Gastrocnemius medialis (tissue), 4 donors: ENCODE results near the gene PTGIS. TPM values are rescaled to one million over a fixed set of nuclear protein-coding genes. Genes with fewer than 3 reads are reported as not detected.

Source experiments
- ATAC-seq, 2 donors: fragments of 150-250 bp; one replicate each; pipeline ENCODE4 v1.9.1; 2016
- DNase-seq, 2 donors: peaks; one replicate each; pipeline ENCODE4 v3.0.0-alpha.2; 2019
- H3K27ac ChIP-seq, 4 donors: fragments of 200-600 bp; sonication (generic); 1 replicate in 1 of 4; 2 replicates in 3 of 4; pipeline ENCODE4 v1.5.1; 2016 to 2018; ENCODE audit warnings: mild to moderate bottlenecking in 2 of 4, moderate library complexity in 1 of 4
- H3K27me3 ChIP-seq, 3 donors: fragments of 200-600 bp; sonication (generic) in 2 of 3; 1 replicate in 1 of 3; 2 replicates in 2 of 3; pipeline versions ENCODE4 v1.5.1 to v1.6.0; 2016 to 2019; ENCODE audit warnings: mild to moderate bottlenecking in 1 of 3, moderate library complexity in 1 of 3
- H3K36me3 ChIP-seq, 2 donors: fragments of 200-600 bp; sonication (generic) in 1 of 2; one replicate each; pipeline ENCODE4 v1.5.1; 2017 to 2018
- H3K4me1 ChIP-seq, 2 donors: fragments of 200-600 bp; sonication (generic) in 1 of 2; one replicate each; pipeline ENCODE4 v1.5.1; 2016 to 2017; ENCODE audit warnings: mild to moderate bottlenecking in 2 of 2
- H3K4me3 ChIP-seq, 4 donors: fragments of 200-600 bp; sonication (generic) in 3 of 4; 1 replicate in 1 of 4; 2 replicates in 3 of 4; pipeline ENCODE4 v1.5.1; 2016 to 2019; ENCODE audit warnings: mild to moderate bottlenecking in 2 of 4
- H3K9me3 ChIP-seq, 3 donors: fragments of 200-600 bp; sonication (generic) in 2 of 3; 1 replicate in 1 of 3; 2 replicates in 2 of 3; pipeline ENCODE4 v1.5.1; 2016 to 2019
- CTCF ChIP-seq, 5 experiments: fragments of 450-650 bp in 3 of 5; fragments of 200-600 bp in 2 of 5; sonication (generic) in 2 of 5; IDR thresholded peaks in 4 of 5; conservative IDR thresholded peaks in 1 of 5; 1 replicate in 4 of 5; 2 replicates in 1 of 5; pipeline ENCODE4 v1.5.1; 2016 to 2019; ENCODE audit warnings: antibody characterized with exemption in 5 of 5, mild to moderate bottlenecking in 3 of 5, moderate library complexity in 3 of 5
- POLR2A ChIP-seq, 2 donors: fragments of 450-650 bp; IDR thresholded peaks; one replicate each; pipeline ENCODE4 v1.6.1; 2017; ENCODE audit warnings: antibody characterized with exemption in 2 of 2, mild to moderate bottlenecking in 2 of 2, moderate library complexity in 2 of 2
- in situ Hi-C, 4 donors: fragments of 200-750 bp; cut with MboI; loops; one replicate each; pipeline versions ENCODE4 v1.15.0 to v1.8.0; 2017; ENCODE audit warnings: low sequenced_read_pairs in 4 of 4
- intact Hi-C: fragments of 100-400 bp; cut with DNase I; formaldehyde crosslinking; loops from one replicate; pipeline ENCODE4 v1.15.1; 2023; ENCODE audit warnings: low total_unique reads
- total RNA-seq, 4 donors: library from RNA; depleted of rRNA; stranded (reverse); fragments of >200 nt; gene quantifications; one replicate each; pipeline versions ENCODE4 v1.1.0 to v1.2.3, GENCODE V29; 2016

PTGIS gene
- total RNA-seq, 4 donors from 2014 or later = 4.5 to 13.1 (median 9.5) TPM

GRCh38 chr20:49571553-49571835 is 3.6 kb upstream of the PTGIS start:
- Histone ChIP-seq H3K27me3 (peaks cover 11 to 28% (median 23%) of the 10 kb centered on the region in 3 donors), H3K4me3 (no peak overlapping the region), H3K4me1 (peaks cover 0 to 5% of the 10 kb centered on the region in 2 donors), H3K9me3 (no peaks in the 10 kb centered on the region), H3K27ac (no peak overlapping the region), H3K36me3 (no peaks in the 10 kb centered on the region)
- intact Hi-C loops = no loop called here
- DNase-seq (no peak), ATAC-seq (no peak)
- TF ChIP-seq POLR2A (IDR thresholded peaks at IDR 0.05) (no peak), CTCF (IDR thresholded peaks at IDR 0.05 in 4 of 5, conservative IDR thresholded peaks at IDR 0.05 in 1 of 5) (no peak)
- in situ Hi-C loops = no loop called here

GRCh38 chr20:49570828-49571552 is 3.1 kb upstream of the PTGIS start:
- TF ChIP-seq CTCF (IDR thresholded peaks at IDR 0.05 in 4 of 5, conservative IDR thresholded peaks at IDR 0.05 in 1 of 5) (no peak), POLR2A (IDR thresholded peaks at IDR 0.05) (no peak)
- intact Hi-C loops = no loop called here

DNA sequence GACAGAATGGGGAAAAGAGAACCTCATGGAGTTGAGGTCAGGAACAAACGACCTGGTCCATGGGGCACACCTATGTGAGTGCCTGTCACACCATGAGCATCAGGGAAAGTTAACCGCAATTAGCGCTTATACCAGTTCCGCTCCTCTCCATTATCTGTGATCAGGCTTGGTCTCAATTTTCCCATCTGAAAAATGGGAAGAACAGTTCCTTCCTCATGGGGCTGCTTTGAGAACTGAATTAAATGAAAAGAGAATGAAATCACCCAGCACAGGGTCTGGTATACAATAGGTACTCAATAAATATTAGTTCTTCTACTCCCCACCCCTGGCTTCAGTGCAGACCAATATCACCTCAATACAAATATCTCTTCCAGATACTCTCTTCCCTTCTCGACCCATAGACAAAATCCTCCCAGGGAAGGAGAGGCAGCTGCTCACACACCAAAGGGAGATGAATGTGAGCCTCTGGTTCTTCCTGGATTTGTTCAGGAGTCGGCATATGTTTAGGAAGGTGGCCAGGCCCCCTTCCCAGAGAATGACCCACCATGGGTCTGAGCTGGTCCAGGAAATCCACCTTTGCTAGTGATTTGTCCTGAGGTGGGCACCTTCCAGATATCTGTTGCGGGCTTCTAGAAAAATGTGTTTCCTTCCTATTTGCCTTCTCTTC is 2.4 kb upstream of the PTGIS start:
- ATAC-seq (no peak), DNase-seq (no peak)
- Histone ChIP-seq H3K4me1 (peaks cover 0 to under 1% of the 10 kb centered on the region in 2 donors), H3K9me3 (no peaks in the 10 kb centered on the region), H3K36me3 (no peaks in the 10 kb centered on the region), H3K27ac (no peak overlapping the region), H3K4me3 (no peak overlapping the region), H3K27me3 (peaks cover 11 to 28% (median 23%) of the 10 kb centered on the region in 3 donors)
- intact Hi-C loops (no loop called here), in situ Hi-C loops (no loop called here)
- no peak for TF ChIP-seq POLR2A (IDR thresholded peaks at IDR 0.05)
- TF ChIP-seq CTCF (IDR thresholded peaks at IDR 0.05 in 4 of 5, conservative IDR thresholded peaks at IDR 0.05 in 1 of 5) = no peak

More at GRCh38 chr20:49570828-49571552, 3.1 kb upstream of the PTGIS start:
- Histone ChIP-seq H3K36me3 (no peaks in the 10 kb centered on the region), H3K27ac (no peak overlapping the region), H3K4me3 (no peak overlapping the region), H3K27me3 (peaks cover 11 to 28% (median 23%) of the 10 kb centered on the region in 3 donors), H3K9me3 (no peaks in the 10 kb centered on the region), H3K4me1 (peaks cover 0 to 5% of the 10 kb centered on the region in 2 donors)
- in situ Hi-C loops = no loop called here
- DNase-seq (no peak), ATAC-seq (no peak)

- H3K27ac ChIP-seq = no peak overlapping the region
- TF ChIP-seq CTCF (IDR thresholded peaks at IDR 0.05 in 4 of 5, conservative IDR thresholded peaks at IDR 0.05 in 1 of 5) = no peak
- no peak for TF ChIP-seq POLR2A (IDR thresholded peaks at IDR 0.05)
- no peak for DNase-seq
- no peaks in the 10 kb centered on the region for H3K9me3 ChIP-seq
- H3K27me3 ChIP-seq = peaks cover 11 to 28% (median 23%) of the 10 kb centered on the region in 3 donors
- H3K36me3 ChIP-seq = no peaks in the 10 kb centered on the region
- in situ Hi-C loops (no loop called here), intact Hi-C loops (no loop called here)
- H3K4me3 ChIP-seq = no peak overlapping the region
- no peaks in the 10 kb centered on the region for H3K4me1 ChIP-seq
- peak in 1 of 2 donors; percentile 25 for ATAC-seq
Observed at GRCh38 chr20:49569411-49570115, 1.6 kb upstream of the PTGIS start.
